Measurements from ENCODE around the gene MRPL50. TPM values are rescaled to one million over a fixed set of nuclear protein-coding genes. Genes with fewer than 3 reads are reported as not detected.

The MRPL50 gene
- total RNA-seq, result 8.6 and 9.1 TPM in 2 replicates

GRCh38 chr9:101398068-101398929, at the start of gene MRPL50, which contains the start of gene ZNF189:
Gene MRPL50, minus strand, starts transcription at chr9:101398618. Its CDS starts 26 bp downstream, at chr9:101398592.
Gene ZNF189, plus strand, starts transcription at chr9:101398851. Its CDS starts 306 bp downstream, at chr9:101399157.

DNA sequence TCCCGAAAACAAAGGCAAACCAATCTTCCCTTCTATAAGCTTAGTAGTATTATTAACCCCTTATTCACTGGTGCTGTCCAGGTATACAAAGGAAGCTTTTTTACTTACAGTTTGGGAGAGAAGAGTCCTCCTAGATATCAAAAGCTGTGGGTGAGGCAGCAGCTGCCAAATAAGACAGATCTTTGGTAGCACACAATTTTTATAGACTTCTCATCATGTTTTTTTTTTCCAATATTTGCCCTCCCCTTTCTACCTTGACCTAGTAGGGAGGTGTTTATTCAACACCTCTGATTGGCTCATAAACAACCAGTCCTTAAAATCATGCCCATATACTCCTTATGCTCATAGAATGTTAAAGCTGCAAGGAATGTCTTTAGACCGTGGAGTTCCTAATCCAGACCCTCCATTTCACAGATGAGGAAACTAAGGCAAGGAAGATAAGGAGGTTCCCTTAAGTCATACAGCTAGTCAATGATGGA, 37.2 kb upstream of the MRPL50 start, which contains the start of gene ALDOB:
Gene ALDOB, minus strand, starts transcription at position 174 of the 479 bp plus-strand sequence. CDS start 4,887 bp downstream, outside the sequence.

DNA sequence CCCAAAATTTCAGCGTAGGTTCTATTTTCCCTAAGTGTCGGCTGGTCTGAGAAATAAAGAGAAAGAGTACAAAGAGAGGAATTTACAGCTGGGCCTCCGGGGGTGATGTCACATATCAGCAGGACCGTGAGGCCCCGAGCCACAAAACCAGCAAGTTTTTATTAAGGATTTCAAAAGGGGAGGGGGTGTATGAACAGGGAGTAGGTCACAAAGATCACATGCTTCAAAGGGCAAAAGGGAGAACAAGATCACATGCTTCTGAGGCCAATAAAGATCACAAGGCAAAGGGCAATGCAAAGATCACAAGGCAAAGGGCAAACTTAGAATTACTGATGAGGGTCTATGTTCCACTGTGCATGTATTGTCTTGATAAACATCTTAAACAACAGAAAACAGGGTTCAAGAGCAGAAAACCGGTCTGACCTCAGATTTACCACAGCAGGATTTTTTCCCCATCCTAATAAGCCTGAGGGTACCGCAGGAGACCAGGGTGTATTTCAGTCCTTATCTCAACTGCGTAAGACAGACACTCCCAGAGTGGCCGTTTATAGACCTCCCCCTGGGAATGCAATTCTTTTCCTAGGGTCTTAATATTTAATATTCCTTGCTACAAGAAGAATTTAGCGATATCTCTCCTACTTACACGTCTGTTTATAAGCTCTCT, 13.4 kb downstream of the MRPL50 start, which contains the start of gene BAAT:
Gene BAAT, minus strand, starts transcription at position 134 of the 664 bp plus-strand sequence. CDS start 13,602 bp downstream, outside the sequence.

Other genes starting within 250 kb of the MRPL50 start
- under 0.01 TPM in 1 of 2 replicates, not detected in the other for gene BAAT, start 13.6 kb downstream of the MRPL50 start, total RNA-seq
- 6.7 and 7.4 TPM in 2 replicates for gene ZNF189, start 233 bp upstream of the MRPL50 start, total RNA-seq
- not detected in 2 replicates for gene ALDOB, start 37.2 kb upstream of the MRPL50 start, total RNA-seq
- gene RNF20, start 135.2 kb upstream of the MRPL50 start, total RNA-seq, result 18.3 and 19.2 TPM in 2 replicates
- not detected in 2 replicates for gene PPP3R2, start 196.4 kb upstream of the MRPL50 start, total RNA-seq

Data from bronchus fibroblast of lung (primary cell).